ENCODE measurements around the gene PAQR7. TPM values are rescaled to one million over a fixed set of nuclear protein-coding genes. Genes with fewer than 3 reads are reported as not detected.
A peak's percentile ranks its signal among the peaks of the same experiment; 100 is the strongest.

PAQR7 gene
- total RNA-seq, 3 donors from 2014 or later (not counting 1 experiment from before 2014, with no cell fraction given), result 2.9 to 3.6 (median 3.0) TPM

DNA sequence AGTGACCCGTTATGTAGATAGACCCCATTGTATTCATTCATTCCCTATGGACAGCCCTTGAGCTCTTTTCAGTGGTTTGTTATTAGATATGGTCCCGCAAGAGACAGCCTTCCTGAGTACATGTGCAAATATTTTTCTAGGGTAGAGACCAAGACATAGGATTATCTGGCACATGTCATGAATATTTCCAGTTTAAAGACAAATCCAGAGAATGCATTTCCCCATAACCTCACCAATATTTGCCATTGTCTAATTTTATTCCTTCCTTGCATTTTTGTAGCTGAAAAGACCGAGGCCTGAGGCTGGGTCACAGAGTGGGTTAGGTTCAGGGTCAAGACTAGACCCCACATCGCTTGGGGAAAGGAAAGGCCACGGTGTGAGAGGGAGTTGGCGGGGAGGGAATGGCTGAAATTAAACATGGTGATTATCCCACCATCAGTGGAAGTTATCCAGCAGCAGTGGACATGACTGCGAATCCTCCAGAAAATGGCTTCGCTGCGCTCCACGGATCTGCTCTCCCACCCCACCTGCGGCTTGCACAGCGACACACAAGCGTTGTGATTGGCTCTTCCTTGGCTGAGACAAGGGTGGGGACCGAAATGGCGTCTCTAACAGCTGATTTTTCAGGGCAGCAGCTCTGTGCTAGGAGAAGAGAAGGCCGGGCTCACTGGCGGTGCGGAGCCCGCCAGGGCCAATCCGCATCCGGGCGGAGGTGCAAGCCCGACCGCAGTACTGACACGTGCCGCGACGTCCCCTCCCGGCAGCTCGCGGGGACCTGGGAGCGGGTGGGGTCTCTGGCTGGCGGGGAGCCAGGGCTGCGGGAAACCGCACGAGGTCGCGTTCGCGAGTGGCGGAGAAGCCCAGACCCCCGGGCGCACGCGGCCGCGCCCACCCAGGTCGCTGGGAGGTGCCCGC lies 46.8 kb upstream of the PAQR7 start:
- H3K27me3 ChIP-seq (ENCODE audit: control insufficient read depth, insufficient read depth, low read length), result peaks cover 5% of the 10 kb centered on the region
- H3K27me3 Mint-ChIP-seq (ENCODE audit: low read depth in 2 of 2), result no peaks in the 10 kb centered on the region
- no peaks in the 10 kb centered on the region for H3K9me3 ChIP-seq (ENCODE audit: control insufficient read depth, insufficient read depth, low read length)
- peaks cover 30 to 37% of the 10 kb centered on the region in 2 donors for H3K4me1 Mint-ChIP-seq
- H3K27ac ChIP-seq (ENCODE audit: low read length), result no peak overlapping the region
- WGBS (ENCODE audit: insufficient coverage), result 10% methylated on average over 48 of the region's 49 CpGs
- peak; percentile 41 to 75 for DNase-seq
- H3K4me3 ChIP-seq (ENCODE audit: low read length), result peak overlapping the region; percentile 44
- peak overlapping the region; percentile 88 for H3K4me3 Mint-ChIP-seq
- TF ChIP-seq, protein P1, sequence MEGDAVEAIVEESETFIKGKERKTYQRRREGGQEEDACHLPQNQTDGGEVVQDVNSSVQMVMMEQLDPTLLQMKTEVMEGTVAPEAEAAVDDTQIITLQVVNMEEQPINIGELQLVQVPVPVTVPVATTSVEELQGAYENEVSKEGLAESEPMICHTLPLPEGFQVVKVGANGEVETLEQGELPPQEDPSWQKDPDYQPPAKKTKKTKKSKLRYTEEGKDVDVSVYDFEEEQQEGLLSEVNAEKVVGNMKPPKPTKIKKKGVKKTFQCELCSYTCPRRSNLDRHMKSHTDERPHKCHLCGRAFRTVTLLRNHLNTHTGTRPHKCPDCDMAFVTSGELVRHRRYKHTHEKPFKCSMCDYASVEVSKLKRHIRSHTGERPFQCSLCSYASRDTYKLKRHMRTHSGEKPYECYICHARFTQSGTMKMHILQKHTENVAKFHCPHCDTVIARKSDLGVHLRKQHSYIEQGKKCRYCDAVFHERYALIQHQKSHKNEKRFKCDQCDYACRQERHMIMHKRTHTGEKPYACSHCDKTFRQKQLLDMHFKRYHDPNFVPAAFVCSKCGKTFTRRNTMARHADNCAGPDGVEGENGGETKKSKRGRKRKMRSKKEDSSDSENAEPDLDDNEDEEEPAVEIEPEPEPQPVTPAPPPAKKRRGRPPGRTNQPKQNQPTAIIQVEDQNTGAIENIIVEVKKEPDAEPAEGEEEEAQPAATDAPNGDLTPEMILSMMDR (IDR thresholded peaks at IDR 0.05), result no peak
- intact Hi-C loops (cut with micrococcal nuclease), result no loop called here
- no peaks in the 10 kb centered on the region for H3K9me3 Mint-ChIP-seq
- H3K27ac Mint-ChIP-seq, result peak overlapping the region in 1 of 2 donors; percentile 83
- peaks cover 31% of the 10 kb centered on the region for H3K4me1 ChIP-seq (ENCODE audit: control insufficient read depth, insufficient read depth, low read length)
- H3K36me3 ChIP-seq (ENCODE audit: control insufficient read depth, insufficient read depth, low read length), result no peaks in the 10 kb centered on the region
- no peaks in the 10 kb centered on the region for H3K36me3 Mint-ChIP-seq
- ATAC-seq, result peak; percentile 74 to 79 (median 75)

DNA sequence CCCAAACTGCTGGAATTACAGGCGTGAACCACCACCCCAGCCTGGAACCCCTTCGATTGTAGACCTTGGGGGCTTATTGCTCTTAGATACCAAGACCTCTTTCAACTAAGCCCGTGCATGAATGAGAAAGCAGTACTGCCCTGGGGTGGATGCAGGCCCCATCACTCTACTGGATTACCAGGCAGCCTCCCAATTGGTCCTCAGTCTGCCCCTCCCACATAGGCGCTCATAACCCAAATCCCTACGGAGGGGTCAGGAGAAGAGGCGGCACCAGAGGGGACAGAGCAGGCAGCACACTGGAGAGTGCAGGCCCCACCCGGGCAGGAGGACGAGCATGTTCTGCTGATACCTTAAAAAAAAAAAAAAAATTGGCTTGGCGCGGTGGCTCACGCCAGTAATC lies 43.1 kb upstream of the PAQR7 start:
- Histone ChIP-seq H3K27me3 (ENCODE audit: control insufficient read depth, insufficient read depth, low read length) (peaks cover 5% of the 10 kb centered on the region), H3K9me3 (ENCODE audit: control insufficient read depth, insufficient read depth, low read length) (no peaks in the 10 kb centered on the region), H3K27ac (ENCODE audit: low read length) (no peak overlapping the region), H3K4me3 (ENCODE audit: low read length) (no peak overlapping the region), H3K36me3 (ENCODE audit: control insufficient read depth, insufficient read depth, low read length) (no peaks in the 10 kb centered on the region), H3K4me1 (ENCODE audit: control insufficient read depth, insufficient read depth, low read length) (peaks cover 30% of the 10 kb centered on the region)
- Mint-ChIP-seq H3K27ac (no peak overlapping the region), H3K9me3 (no peaks in the 10 kb centered on the region), H3K4me1 (peaks cover 35 to 46% of the 10 kb centered on the region in 2 donors), H3K36me3 (no peaks in the 10 kb centered on the region), H3K4me3 (no peak overlapping the region), H3K27me3 (ENCODE audit: low read depth in 2 of 2) (no peaks in the 10 kb centered on the region)
- no peak for DNase-seq
- TF ChIP-seq, protein P1 (IDR thresholded peaks at IDR 0.05), result no peak
- intact Hi-C loops (cut with micrococcal nuclease), result no loop called here
- ATAC-seq, result no peak
- 95% methylated on average over 11 of the region's 11 CpGs for WGBS (ENCODE audit: insufficient coverage)

DNA sequence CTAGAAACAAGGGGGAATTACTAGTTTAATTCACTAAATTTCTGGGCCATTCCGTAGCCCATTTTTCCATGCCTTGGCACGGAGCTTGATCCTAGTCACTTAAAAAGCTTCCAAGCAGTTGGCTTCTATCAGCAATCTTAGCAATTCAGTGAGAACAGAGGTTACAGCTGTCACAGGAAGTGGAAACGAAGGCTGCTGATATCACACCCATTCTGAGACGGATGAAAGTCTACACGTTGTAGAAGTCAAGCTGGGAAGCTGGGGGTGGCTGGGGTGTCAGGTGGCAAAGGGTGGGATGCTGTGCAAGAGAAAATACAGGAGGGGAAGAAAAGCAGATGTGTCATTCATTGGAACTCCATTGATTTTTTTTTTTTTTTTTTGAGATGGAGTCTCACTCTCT lies 42.5 kb upstream of the PAQR7 start:
- DNase-seq (peak; percentile 29 to 62), ATAC-seq (peak; percentile 82 to 84 (median 83))
- TF ChIP-seq, protein P1 (IDR thresholded peaks at IDR 0.05), result no peak
- H3K9me3 ChIP-seq (ENCODE audit: control insufficient read depth, insufficient read depth, low read length), result no peaks in the 10 kb centered on the region
- H3K27me3 ChIP-seq (ENCODE audit: control insufficient read depth, insufficient read depth, low read length), result peaks cover 2% of the 10 kb centered on the region
- no peaks in the 10 kb centered on the region for H3K36me3 Mint-ChIP-seq
- no peaks in the 10 kb centered on the region for H3K9me3 Mint-ChIP-seq
- no peaks in the 10 kb centered on the region for H3K36me3 ChIP-seq (ENCODE audit: control insufficient read depth, insufficient read depth, low read length)
- peak overlapping the region; percentile 30 to 72 for H3K27ac Mint-ChIP-seq
- peaks cover 24% of the 10 kb centered on the region for H3K4me1 ChIP-seq (ENCODE audit: control insufficient read depth, insufficient read depth, low read length)
- H3K4me3 ChIP-seq (ENCODE audit: low read length), result no peak overlapping the region
- H3K27ac ChIP-seq (ENCODE audit: low read length), result no peak overlapping the region
- intact Hi-C loops (cut with micrococcal nuclease), result no loop called here
- WGBS (ENCODE audit: insufficient coverage), result 18% methylated on average over 5 of the region's 5 CpGs
- no peaks in the 10 kb centered on the region for H3K27me3 Mint-ChIP-seq (ENCODE audit: low read depth in 2 of 2)
- peak overlapping the region; percentile 74 for H3K4me3 Mint-ChIP-seq
- H3K4me1 Mint-ChIP-seq, result peaks cover 30 to 40% of the 10 kb centered on the region in 2 donors
